ENCODE measurements around the gene SPATA6L.

GRCh38 chr9:4569101-4569500 is 97.2 kb downstream of the SPATA6L start:
- TF ChIP-seq CTCF (IDR thresholded peaks at IDR 0.05; ENCODE audit: low read length) (no peak), EZH2 (IDR thresholded peaks at IDR 0.05; ENCODE audit: borderline replicate concordance, low read length) (no peak)
